Stimulated activated CD8-positive, alpha-beta memory T cell treated with anti-CD3 and anti-CD28 coated beads, Interleukin-15, amount 100 ng/mL, for 24 hours (primary cell): ENCODE results near the gene TMEM130.

Experiments
- DNase-seq: peaks from one replicate; pipeline ENCODE4 v3.0.0-alpha.2; 2020; ENCODE audit warnings: low read depth

The TMEM130 gene

GRCh38 chr7:98807068-98808048, 62.5 kb downstream of the TMEM130 start:
- no peak for DNase-seq

DNA sequence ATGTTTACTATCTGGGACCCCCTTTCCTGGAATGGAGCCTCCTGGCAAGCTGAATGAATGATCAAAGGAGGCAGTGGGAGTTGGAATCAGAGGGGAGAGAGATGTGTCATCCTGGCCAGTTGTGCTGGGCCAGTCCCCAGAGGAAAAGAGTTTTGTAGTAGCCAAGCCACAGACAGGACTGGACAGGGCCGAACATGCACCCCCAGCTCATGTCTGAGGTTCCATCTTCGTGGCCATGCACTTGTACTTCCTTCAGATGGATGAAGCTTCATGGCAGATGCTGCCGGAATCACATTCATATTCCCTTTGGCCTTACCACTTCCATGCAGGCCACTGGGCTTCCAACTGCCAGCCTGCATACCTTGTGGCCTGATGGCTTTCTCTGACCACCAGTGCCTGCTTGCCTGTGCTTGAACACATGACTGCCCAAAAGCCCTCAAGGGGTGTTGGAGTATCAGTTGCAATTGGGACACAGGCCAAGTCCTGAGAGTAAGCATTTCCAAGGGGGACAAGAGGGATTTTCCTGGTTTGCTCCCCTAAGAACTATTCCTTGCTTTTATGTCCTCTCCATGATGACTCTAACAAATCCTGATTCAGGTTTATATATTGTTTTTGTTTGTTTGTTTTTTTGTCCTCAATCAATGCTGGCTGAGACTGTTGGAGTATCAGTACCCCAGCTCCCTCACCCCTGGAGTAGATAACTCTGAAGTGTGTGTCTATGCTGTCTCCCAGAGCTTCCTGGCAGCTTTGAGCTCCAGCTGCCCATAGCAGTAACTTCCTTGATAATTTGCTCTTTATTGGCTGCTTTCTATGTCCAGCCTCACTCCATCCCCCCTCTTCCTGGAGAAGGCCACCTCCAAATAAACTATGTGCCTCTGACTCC, 63.6 kb downstream of the TMEM130 start:
- no peak for DNase-seq

GRCh38 chr7:98802781-98803110, 67.1 kb downstream of the TMEM130 start:
- DNase-seq, result no peak

DNA sequence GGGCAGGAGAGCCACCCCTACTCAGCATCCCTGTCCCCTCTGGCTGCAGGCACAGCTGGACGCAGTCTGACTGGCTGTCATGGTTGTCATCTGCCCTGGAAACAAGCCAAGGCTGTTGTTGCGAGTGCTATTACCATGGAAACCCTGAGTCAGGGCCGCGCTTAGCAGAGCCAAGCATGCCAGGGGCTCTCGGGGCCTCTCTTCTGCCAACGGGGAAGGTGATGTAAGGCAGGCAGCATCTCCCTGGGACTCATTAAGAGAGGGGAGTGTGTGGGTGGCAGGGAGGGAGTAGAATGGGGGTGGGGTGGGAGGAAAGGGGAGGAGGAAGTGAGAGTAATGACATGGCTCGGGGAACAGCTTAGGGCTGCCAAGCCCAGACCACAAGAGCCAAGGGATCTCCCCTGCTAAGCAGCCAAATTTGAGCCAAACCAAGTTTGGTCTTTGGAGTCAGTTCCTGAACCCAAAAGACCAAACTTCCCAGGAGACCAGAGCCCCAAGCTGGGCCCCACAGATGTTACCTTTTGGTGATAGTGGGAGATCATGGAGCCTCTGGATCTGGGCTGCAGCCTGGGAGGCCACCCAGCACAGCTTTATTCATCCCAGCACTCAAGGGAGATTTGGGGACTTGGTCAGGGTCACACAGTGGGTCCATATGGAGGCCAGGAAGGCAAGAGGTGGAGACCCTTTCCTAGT, 67.6 kb downstream of the TMEM130 start:
- no peak for DNase-seq

DNA sequence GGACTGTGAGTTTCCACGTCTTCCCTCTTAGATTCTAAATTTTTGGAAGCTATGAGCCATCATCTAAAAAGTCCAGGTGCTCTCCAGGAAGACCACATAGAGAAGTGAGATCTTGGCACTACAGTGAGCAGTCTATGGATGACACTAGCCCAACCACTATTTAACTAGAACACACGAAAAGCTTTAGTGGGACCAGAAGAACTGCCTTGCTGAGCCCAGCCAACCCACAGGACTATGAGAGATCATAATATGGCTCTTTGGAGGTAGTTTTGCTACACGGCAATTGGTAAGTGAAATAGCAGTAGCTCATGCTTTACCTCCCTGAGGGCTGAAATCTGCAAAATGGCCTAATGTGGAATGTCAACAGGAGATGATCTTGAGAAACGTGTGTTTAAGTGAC, 68.8 kb downstream of the TMEM130 start:
- DNase-seq, result no peak

DNA sequence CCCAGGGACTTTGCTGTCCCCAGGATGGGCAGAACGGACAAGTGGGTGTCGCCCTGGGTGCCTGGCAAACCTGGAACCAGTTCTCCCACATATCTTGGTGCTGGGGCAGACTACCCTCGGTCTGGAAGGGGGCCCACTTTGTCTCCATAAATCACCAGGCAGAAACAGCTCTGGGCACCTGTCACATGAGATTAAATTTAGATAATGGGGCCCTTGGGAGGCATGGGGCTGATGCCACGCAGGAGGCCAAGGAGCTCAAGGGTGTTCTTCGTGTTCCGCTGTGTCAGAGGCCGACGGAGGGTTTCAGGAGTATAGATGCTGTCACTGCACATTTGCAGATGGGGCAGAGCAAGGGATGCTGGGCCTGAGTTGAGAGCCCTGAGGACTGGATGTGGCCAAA, 72.7 kb downstream of the TMEM130 start:
- no peak for DNase-seq
